HG02870 (cell line): Measurements from ENCODE around the gene KIF1B.
A peak's percentile ranks its signal among the peaks of the same experiment; 100 is the strongest.

Experiments
- ATAC-seq: cut with Tn5 transposase; IDR thresholded peaks from one replicate; pipeline ENCODE4 v1.9.1; 2021; ENCODE audit warnings: mild to moderate bottlenecking, moderate library complexity; ENCODE audit not compliant: unreplicated experiment

Gene KIF1B

DNA sequence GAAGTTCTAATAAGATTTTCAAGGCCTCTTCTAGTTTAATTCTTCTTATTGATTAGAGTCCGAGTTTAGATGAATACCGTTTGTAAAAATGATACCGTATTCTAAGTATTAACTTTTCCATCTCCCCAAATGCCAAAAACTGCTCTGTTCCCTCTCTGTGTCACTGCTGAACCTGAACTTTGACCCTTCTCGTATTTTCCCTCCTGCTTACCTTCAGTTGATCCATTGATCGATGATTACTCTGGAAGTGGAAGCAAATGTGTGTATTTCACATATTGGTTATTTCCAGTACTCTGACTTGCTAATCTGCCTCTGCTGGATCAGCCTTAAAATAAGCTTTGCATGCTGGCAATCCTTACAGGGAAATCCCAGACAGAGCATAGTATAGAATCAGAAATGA is 68.5 kb downstream of the KIF1B start:
- ATAC-seq = no peak

DNA sequence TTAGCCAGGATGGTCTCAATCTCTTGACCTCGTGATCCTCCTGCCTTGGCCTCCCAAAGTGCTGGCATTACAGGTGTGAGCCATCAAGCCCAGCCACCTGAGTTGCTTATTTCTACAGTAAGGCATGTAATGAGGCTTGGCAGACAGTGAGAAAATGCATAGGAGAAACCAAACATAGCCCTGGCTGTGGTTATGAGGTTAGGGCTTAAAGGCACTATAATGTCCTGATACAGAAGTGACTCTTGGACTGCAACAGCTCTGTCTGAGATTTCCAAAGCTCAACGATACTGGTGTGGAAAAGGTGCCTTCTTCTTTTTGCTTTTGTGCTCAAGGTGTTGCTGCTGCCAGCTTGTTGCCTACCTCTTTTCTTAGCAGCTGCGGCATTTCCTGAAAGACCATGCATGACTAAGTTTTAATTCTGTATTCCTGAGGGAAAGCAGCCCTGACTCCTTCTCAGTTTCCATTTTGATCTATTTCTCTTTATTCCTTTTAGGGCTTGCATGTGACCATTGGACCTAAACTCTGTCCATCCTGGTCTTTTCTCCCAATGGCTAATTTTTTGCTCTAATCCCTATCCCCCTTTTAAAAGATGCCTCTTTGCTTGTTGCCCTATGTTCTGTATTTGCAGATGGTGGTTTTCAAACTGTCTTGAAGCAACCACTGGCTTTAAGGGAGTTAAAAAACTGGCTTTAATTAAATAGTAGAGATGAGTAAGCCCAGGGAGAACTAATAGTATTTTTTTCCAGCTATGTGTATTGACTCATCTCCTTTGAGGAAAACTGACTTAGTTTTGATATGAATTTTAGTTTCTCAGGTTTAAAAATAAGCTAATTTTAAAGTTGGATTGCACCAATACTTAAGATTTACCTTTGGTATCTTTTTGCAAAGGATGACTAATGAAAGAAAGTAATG is 70.3 kb downstream of the KIF1B start:
- ATAC-seq = no peak

DNA sequence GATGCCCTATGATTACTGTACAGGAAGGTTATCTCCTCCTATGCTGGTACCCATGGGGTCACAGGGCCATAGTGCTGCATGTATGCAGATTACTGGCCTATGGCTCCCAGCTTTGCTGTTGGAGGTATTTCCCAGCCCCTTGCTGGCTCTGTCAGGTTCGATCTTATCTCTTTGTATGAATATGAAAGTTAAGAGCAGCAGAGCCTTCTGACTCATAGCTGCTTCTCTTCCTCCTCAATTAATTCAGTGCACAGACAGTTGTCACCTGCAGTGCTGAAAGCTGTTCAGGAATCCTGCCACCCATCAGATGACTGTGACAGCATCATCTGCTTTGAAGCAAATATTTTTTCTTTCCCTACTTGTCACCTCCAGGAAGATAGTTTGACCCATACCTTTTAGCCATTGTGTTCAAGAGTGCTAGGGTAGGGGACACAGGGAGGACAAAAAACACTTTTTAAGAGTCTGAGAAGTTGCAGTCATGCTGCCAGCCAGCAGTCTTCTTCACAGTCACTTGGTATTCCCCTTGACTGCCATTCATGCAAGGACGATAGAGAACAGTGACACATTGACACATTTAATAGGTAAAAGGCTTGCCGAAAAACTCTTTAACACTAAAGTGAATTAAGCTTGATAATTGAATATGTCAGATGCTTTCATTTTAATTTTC is 73.1 kb downstream of the KIF1B start:
- peak; percentile 50 for ATAC-seq

DNA sequence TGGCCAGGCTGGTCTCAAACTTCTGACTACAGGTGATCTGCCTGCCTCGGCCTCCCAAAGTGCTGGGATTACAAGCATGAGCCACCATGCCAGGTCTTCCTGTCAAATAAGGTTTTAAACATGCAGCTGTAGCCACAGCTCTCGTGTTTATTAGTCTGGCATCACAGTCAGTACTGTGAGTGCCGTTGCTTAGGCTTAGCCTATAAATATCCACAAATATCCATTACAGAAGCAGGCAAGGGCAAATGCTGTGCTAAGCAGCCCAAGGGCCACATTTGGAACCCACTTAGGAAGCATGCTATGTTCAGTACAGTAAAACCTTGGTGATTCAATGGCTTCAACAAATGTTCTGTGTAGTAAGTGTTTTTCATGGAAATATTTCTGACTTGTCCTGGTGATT is 75.9 kb downstream of the KIF1B start:
- no peak for ATAC-seq

DNA sequence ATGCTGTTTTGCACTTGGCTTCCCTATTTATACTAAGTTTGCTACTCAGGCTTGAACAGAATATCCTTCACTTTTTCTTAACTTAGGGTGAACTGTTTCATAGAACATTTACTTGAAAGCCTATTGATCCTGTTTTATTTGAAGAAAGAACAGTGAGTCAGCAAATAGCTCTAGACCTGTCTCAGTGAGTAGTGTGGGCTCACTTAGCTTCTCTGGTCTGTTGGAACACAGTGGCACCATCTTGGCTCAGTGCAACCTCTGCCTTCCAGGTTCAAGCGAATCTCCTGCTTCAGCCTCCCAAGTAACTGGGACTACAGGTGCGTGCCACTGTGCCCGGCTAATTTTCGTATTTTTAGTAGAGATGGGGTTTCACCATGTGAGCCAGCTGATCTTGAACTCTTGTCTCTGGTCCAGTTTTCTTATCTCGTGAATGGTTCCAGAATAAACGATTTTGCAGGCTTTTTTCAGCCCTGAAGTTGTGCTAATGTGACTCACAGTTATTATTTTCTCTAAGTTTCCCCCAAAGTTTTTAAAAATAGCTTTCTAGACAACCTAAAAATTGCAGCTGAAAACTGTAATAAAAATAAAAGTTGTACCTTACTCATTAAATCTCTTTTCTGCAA is 76.8 kb downstream of the KIF1B start:
- ATAC-seq = no peak

DNA sequence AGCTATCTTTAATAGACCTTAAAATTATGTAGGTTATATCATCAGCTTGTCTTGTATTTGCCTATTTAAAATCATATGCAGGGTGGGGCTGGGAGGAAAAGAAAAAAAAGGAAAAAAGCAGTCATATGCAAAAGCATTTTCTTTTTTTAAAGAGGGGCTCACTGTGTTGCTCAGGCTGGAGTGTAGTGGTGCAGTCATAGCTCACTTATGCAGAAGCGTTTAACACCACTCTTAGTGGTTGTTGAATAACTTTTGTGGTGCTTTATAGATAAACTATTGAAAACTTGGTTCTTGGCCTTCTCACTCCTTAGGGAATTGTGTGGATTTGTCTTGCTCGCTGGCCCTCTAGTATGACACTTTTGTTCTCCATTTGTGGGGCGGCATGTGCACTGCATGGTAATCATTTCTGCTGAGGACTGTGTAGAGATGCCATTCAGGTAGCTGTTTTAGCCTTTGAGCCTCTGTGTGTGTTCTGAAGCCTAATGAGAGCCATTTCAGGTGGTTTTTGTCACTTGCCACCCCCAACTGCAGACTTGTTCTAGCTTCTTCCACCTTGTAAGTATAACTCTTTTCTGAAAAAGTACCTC is 77.8 kb downstream of the KIF1B start:
- no peak for ATAC-seq

DNA sequence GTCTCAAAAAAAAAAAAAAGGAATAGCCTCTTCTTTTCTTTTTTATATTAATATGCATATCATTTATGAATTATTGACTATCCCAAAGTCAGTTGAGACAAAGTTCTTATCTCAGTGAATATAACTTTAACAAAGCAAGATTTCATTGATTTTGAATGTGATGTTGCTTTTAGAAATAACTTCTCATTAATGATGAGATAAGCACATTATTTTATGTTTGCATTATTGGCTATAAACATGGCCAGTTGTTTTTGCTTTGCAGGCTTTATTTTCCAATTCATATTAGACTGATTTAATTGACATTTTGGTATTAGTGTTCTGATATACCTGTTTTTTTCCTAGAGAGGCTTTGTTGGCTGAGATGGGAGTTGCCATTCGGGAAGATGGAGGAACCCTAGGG is 81.3 kb downstream of the KIF1B start:
- no peak for ATAC-seq

DNA sequence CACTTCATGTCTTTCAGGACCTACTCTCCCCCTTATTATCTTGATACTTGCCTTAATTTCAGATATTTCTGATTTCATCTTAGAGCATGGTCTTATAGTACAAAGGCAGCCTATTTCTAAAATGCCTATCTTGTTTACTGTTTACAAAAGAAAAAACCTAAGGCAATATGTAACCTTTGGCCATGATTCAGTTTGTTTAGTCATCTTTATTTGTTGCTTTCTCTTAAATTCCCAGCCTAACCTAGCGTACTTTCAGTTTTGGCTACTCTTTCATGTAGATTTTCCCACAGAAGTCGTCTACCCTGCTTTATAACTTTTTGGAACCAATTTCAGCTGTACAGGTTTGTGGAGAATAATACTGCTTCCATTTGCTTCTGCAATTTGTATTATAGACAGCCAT is 81.8 kb downstream of the KIF1B start:
- no peak for ATAC-seq

DNA sequence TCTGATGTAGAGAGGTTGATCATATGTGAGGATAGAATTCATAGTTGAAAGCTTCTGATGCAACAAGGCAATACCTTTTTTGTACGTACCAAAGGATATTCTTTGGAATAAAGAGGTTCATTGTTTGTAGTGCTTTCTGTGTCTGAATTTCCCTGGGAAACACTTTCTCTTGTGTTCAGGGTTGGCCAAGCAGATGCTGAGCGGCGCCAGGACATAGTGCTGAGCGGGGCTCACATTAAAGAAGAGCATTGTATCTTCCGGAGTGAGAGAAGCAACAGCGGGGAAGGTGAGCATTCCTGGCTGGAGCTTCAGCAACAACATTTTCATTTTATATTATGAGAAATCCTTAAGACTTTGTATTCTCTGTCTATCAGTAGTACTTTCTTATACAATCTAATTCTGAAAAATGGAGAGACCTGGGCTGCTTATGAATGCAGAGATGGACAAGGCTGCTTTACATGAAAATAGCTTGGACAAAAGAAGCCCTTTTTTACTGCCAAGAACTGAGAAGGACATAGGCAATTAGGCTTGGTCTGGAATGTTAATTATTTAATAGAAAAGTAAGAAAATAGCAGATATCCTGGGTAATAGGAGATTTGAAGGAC is 85.2 kb downstream of the KIF1B start:
- ATAC-seq = no peak

DNA sequence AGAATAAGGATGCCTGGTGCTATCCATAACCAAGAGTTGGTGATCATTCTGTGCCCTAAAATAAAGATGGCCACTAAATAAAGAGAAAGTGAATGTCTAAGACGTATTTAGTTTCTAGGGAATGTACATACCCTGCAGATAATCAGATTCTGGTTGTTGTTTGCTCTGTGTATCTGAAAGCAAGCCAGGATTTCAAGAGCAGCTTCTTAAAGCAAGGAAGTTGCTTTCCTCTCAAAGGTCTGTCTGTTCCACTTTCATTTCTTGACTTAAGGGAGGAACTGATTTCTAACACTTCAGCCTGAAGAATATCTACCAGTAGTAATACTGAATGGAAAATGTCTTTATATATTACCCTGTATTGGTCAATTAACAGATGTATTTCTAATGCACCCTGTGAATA is 88.8 kb downstream of the KIF1B start:
- no peak for ATAC-seq

DNA sequence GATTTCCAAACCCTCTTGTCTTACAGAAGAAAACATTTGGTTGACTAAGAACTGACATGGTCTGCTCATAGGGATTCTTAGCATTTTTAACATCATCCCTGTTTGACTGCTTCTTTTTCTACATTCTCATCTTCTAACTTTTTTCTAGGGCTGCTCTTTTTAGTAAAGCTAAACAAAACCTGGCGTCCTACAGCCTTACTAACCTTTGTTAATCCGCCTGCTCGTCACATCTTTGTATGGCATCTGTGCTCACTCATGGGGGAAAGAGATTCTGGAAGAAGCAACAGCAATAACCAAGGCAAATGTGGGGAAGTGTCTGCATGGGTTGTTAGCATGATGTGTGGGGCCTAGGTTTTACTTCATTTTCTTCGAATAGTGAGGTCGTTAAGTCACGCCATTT is 92.0 kb downstream of the KIF1B start:
- ATAC-seq = no peak

DNA sequence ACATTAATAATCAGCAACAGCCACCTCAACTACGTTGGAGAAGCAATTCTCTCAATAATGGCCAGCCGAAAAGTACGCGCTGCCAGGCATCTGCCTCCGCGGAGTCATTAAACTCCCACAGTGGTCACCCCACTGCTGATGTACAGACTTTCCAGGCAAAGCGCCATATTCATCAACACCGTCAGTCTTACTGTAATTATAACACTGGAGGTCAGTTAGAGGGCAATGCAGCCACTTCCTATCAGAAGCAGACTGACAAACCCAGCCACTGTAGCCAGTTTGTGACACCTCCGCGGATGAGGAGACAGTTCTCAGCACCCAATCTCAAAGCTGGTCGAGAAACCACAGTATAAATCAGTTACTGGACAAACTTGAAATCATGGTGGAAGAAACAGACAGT is 93.9 kb downstream of the KIF1B start:
- no peak for ATAC-seq

DNA sequence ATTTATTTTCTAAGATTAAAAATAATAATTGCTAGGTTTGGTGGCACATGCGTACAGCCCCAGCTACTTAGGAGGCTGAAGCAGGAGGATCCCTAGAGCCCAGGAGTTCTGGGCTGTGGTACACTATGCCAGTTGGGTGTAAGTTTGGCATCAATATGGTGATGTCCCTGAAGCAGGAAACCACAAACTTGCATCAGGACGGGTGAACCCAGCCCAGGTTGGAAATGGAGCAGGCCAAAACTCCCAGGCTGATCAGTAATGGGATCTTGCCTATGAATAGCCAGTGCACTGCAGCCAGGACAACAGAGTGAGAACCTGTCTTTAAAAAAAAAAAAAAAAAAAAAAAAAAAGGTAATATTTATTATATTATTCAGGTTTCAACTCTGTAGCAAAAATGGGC is 96.1 kb downstream of the KIF1B start:
- ATAC-seq = no peak

DNA sequence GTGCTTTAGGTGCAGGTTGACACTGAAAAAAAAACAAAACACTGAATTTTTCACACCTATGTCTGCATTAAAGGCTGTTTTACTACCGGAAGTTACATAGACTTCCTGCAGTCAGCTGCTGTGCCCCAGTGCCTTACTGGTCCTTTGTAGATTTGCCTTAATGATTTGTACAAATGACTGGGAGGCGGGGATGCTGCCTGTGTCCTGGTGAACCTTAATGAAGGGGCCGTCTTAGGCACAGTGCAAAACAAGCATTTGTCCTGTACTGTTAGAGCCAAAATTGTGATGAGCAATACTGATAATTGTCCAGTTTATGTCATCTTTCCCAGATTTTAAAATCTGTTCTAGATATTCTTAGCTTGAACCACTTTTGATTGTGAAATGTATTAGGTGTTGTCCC is 97.6 kb downstream of the KIF1B start:
- ATAC-seq = no peak

DNA sequence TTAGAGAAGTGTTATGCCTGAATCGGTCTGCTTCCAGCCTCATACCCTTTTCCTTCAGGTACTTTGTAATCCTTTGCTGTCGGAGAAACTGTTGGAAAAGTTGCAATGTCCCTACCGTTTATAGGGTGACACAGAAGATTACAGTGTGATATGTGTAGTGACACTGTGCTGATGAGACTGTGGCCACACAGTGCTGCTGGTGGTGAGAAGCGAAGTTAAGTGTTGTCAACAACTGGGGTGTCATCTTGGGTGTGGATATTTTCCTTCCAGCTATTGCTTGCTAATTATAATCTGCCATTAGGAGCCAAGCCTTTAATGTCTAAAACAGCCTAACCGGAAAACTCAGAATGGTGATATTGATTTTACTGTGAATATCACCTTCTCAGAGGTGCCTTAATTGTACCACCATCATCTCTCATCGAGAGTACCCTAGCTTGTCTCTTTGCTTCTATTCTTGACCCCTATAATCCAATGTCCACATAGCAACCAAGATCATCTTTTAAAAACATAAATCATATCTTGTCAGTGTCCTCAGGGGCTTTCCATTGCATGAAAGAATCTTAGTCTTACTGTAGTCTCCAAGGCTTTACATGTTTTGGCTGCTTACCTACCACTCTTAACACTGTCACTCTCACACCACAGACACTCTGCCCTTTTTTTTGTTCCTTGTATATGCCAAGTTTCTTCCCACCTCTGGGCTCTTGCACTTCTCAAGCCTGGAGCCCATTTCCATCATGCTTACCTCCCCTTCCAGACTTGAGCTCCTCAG is 99.1 kb downstream of the KIF1B start:
- ATAC-seq = no peak

DNA sequence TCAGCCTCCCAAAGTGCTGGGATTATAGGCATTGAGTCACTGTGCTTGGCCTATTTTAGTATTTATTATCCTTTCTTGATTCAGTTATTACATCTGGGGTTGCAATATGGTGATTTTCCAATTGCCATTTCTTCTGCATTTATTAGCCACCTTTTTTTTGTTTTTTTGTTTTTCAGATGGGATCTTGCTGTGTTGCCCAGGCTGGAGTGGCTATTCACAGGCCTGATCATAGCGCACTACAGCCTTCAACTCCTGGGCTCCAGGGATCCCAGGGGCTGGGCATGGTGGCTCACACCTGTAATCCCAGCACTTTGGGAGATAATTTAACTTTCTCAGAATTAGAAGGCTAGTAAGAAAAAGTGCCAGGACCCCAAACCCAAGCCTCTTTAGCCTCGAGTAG is 106.4 kb downstream of the KIF1B start:
- ATAC-seq = no peak

DNA sequence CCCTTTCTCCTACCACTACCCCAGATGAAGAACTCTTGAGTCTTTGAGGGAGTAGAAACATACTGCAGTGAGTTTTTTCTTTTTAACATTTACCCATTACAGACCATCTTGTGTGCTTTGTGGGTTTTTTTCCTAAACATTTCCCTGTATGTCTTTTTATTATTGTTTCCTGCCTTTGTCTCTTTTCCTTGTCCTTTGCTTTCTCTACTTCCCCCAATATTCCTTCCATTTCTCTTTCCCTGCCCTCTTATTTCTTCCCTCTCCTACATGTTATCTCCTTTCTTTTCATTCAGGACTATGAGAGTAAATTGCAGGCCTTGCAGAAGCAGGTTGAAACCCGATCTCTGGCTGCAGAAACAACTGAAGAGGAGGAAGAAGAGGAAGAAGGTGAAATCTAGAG is 109.4 kb downstream of the KIF1B start:
- no peak for ATAC-seq

DNA sequence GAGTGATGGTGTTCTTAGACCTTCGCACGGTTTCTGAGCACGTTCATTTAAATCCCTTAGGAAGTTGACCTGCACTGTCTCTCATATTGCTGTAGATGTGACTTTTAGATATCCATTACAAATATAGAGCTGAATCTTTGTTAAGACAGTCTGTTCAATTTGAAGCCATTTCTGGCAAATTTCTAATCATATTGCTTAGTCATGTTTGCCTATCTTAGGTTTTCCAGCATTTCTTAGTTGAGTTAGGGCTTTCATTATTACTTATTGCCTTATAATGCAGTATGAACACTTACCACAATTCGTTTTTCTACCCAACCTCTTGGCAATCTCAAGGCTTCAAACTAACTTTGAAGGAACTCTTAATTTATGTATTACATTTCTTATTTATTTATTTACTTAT is 110.0 kb downstream of the KIF1B start:
- no peak for ATAC-seq

DNA sequence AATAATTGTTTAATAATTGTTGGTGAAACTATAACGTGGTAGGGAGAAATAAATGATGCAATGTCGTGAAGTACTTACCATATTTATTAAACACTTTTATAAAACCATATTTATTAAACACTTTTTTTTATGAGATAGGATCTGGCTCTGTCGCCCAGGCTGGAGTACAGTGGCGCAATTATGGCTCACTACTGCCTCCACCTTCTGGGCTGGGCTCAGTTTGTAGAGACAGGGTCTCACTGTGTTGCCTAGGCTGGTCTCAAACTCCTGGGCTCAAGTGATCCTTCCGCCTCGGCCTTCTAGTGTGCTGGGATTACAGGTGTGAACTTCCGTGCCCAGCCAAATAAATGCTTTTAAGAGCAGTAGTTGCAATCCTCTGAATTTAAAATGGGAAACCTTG is 112.5 kb downstream of the KIF1B start:
- ATAC-seq = no peak

DNA sequence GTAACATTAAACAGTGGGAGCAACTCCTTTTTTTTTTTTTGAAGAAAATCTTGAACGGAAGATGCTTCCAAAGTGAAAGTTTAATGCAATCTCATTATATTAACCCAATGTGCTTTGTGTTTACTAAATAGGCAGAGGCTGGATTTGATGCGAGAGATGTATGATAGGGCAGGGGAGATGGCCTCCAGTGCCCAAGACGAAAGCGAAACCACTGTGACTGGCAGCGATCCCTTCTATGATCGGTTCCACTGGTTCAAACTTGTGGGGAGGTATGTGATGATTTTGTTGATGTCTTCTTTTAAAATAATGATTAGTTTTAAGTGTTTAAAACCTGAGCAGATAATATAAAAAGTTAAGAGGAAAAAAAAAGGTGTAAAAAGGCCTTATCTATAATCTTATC is 114.3 kb downstream of the KIF1B start:
- no peak for ATAC-seq

DNA sequence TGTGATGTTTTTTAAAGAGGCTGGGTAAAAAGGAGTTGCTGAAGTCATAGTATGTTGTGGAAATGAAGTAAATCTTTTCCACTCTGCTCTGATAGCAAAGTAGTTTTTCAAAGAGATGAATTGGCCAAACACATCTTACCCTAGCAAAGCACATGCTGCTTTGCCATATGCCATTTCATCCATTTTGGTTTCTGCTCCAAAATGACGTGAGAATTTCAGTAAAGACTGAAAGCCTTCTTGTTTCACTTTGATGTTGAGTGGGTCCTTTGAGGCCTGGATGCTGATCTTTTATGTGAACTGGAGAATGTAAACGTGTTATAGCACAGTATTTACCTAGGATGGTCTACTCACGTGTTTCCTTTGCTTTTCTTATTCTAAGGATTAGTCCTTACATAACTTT is 115.2 kb downstream of the KIF1B start:
- ATAC-seq = no peak
